Neural progenitor cell (in vitro differentiated cells): Measurements from ENCODE around the gene PLA2G2C.

ENCODE experiments used
- EZH2 ChIP-seq: fragments of 200-600 bp; sonication (generic); IDR thresholded peaks from 2 replicates; pipeline ENCODE4 v1.6.1; 2017; ENCODE audit warnings: antibody characterized with exemption, mild to moderate bottlenecking, moderate library complexity
- EZH2phosphoT487 ChIP-seq: fragments of 200-600 bp; sonication (generic); IDR thresholded peaks from 2 replicates; pipeline ENCODE4 v1.6.1; 2017; ENCODE audit warnings: antibody characterized with exemption
- TF ChIP-seq, protein P1 (sequence below): fragments of 200-600 bp; sonication (generic); IDR thresholded peaks from 2 replicates; pipeline ENCODE4 v1.5.1; 2017; ENCODE audit warnings: antibody characterized with exemption, mild to moderate bottlenecking

DNA sequence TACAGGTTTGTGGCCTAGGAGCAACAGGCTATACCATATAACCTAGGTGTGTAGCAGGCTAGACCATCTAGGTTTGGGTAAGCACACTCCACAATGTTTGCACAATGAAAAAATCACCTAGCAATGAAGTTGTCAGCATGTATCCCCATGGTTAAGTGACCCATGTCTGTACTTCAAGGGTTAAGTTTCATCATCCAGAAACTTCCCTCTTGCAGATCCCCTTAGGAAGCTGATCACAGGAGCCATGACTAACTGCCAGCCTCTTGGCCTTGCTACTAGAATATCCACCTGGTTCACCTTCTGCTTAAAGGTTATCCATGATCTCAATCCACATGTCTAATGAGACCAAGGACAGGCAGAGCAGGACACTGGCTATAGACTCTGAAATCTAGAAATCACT is 3.9 kb downstream of the PLA2G2C start:
- TF ChIP-seq, protein P1, sequence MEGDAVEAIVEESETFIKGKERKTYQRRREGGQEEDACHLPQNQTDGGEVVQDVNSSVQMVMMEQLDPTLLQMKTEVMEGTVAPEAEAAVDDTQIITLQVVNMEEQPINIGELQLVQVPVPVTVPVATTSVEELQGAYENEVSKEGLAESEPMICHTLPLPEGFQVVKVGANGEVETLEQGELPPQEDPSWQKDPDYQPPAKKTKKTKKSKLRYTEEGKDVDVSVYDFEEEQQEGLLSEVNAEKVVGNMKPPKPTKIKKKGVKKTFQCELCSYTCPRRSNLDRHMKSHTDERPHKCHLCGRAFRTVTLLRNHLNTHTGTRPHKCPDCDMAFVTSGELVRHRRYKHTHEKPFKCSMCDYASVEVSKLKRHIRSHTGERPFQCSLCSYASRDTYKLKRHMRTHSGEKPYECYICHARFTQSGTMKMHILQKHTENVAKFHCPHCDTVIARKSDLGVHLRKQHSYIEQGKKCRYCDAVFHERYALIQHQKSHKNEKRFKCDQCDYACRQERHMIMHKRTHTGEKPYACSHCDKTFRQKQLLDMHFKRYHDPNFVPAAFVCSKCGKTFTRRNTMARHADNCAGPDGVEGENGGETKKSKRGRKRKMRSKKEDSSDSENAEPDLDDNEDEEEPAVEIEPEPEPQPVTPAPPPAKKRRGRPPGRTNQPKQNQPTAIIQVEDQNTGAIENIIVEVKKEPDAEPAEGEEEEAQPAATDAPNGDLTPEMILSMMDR = no peak
- TF ChIP-seq EZH2phosphoT487 = no peak
- TF ChIP-seq EZH2 = no peak
